GM18873 (cell line): ENCODE data around the gene POLD3.
"Not testable (repeated sequence)": the region's sequence is repeated elsewhere in the genome, so short reads cannot be mapped to it uniquely, and the experiment has no call there.

ENCODE experiments used
- ATAC-seq: cut with Tn5 transposase; IDR thresholded peaks from one replicate; pipeline ENCODE4 v1.9.1; 2021; ENCODE audit warnings: mild to moderate bottlenecking, moderate library complexity, moderate number of reproducible peaks; ENCODE audit not compliant: unreplicated experiment, low FRiP score

Gene POLD3

GRCh38 chr11:74633406-74634393 is 41.3 kb downstream of the POLD3 start:
- ATAC-seq, result no peak

- no peak for ATAC-seq
Measured at GRCh38 chr11:74634537-74634936, 42.2 kb downstream of the POLD3 start.

- no peak for ATAC-seq
Measured at GRCh38 chr11:74636630-74637184, 44.3 kb downstream of the POLD3 start.

- no peak for ATAC-seq
Measured at GRCh38 chr11:74637700-74638099, 45.3 kb downstream of the POLD3 start.

- ATAC-seq, result no peak
Measured at GRCh38 chr11:74638869-74639268, 46.5 kb downstream of the POLD3 start.

- ATAC-seq, result no peak
Measured at GRCh38 chr11:74639533-74639932, 47.2 kb downstream of the POLD3 start.

GRCh38 chr11:74641289-74641688 is 48.9 kb downstream of the POLD3 start:
- ATAC-seq, result no peak

- ATAC-seq, result no peak
Measured at GRCh38 chr11:74641905-74642304, 49.5 kb downstream of the POLD3 start.

GRCh38 chr11:74642912-74643311 is 50.5 kb downstream of the POLD3 start:
- ATAC-seq, result no peak

- no peak for ATAC-seq
Measured at GRCh38 chr11:74644081-74644480, 51.7 kb downstream of the POLD3 start.

- ATAC-seq, result no peak
Measured at GRCh38 chr11:74646215-74646614, 53.8 kb downstream of the POLD3 start.

- no peak for ATAC-seq
Measured at GRCh38 chr11:74646954-74647353, 54.6 kb downstream of the POLD3 start.

GRCh38 chr11:74647404-74647803 is 55.0 kb downstream of the POLD3 start:
- no peak for ATAC-seq

- no peak for ATAC-seq
Measured at GRCh38 chr11:74647831-74648230, 55.4 kb downstream of the POLD3 start.

GRCh38 chr11:74648894-74649293 is 56.5 kb downstream of the POLD3 start:
- ATAC-seq, result no peak

GRCh38 chr11:74650498-74650897 is 58.1 kb downstream of the POLD3 start:
- no peak for ATAC-seq

- no peak for ATAC-seq
Measured at GRCh38 chr11:74654976-74655375, 62.6 kb downstream of the POLD3 start.

- not testable (repeated sequence) for ATAC-seq
Measured at GRCh38 chr11:74659124-74659523, 66.7 kb downstream of the POLD3 start.

GRCh38 chr11:74662487-74663103 is 70.2 kb downstream of the POLD3 start:
- no peak for ATAC-seq

- no peak for ATAC-seq
Measured at GRCh38 chr11:74663315-74663714, 70.9 kb downstream of the POLD3 start.
